Panc1 (cell line): ENCODE results near the gene SDC4. TPM values are rescaled to one million over a fixed set of nuclear protein-coding genes. Genes with fewer than 3 reads are reported as not detected.

ENCODE experiments used
- ATAC-seq: fragments of 200-7000 bp; cut with Tn5 transposase; 2 replicates; pipeline ENCODE4 v1.9.1; 2020; ENCODE audit warnings: mild to moderate bottlenecking, moderate library complexity
- BruUV-seq: library from RNA; stranded (reverse); fragments of 400-500 nt; replicated peaks from 2 replicates; lab custom pipeline; 2021; lab: Mats Ljungman, UMichigan
- CTCF ChIA-PET: fragments of 300-600 bp; sonication (Branson Sonifier 250); formaldehyde crosslinking; loops from one replicate; lab custom pipeline; 2022; ENCODE audit warnings: antibody characterized with exemption; lab: Charles Lee
- POLR2A ChIA-PET: fragments of 300-600 bp; sonication (Branson Sonifier 250); formaldehyde crosslinking; loops from one replicate; lab custom pipeline; 2022; ENCODE audit warnings: antibody characterized with exemption; lab: Charles Lee
- DNase-seq: peaks from one replicate; pipeline ENCODE4 v3.0.0-alpha.2; 2010; ENCODE audit warnings: low read depth, low spot score
- H3K27ac ChIP-seq: 2 replicates; pipeline ENCODE4 v1.5.1; 2011; ENCODE audit warnings: mild to moderate bottlenecking, low read length, inconsistent platforms
- H3K27me3 ChIP-seq: fragments of 200-500 bp; sonication (Bioruptor generic); 2 replicates; pipeline ENCODE4 v1.6.0; 2014; ENCODE audit warnings: low read length, inconsistent platforms; ENCODE audit not compliant: control insufficient read depth, insufficient read depth
- H3K36me3 ChIP-seq: fragments of 200-500 bp; sonication (Bioruptor generic); 2 replicates; pipeline ENCODE4 v1.5.1; 2014; ENCODE audit warnings: inconsistent platforms, mild to moderate bottlenecking, low read length, moderate library complexity; ENCODE audit not compliant: control insufficient read depth, insufficient read depth
- H3K4me1 ChIP-seq: 2 replicates; pipeline ENCODE4 v1.5.1; 2011; ENCODE audit warnings: inconsistent platforms, mild to moderate bottlenecking, low read length, moderate library complexity; ENCODE audit not compliant: control insufficient read depth, insufficient read depth
- H3K4me3 ChIP-seq, 2 experiments: 2 replicates each; pipeline ENCODE4 v1.5.1; 2011 to 2012; ENCODE audit warnings: low read depth in 2 of 2, low read length in 2 of 2, mild to moderate bottlenecking in 2 of 2, inconsistent platforms in 1 of 2, moderate library complexity in 1 of 2
- H3K9me3 ChIP-seq: fragments of 200-500 bp; sonication (Bioruptor generic); 2 replicates; pipeline ENCODE4 v1.5.1; 2014; ENCODE audit warnings: low read depth, mild to moderate bottlenecking, inconsistent platforms, low read length, moderate library complexity; ENCODE audit not compliant: control insufficient read depth, insufficient read depth
- POLR2AphosphoS5 ChIP-seq: IDR thresholded peaks from 2 replicates; pipeline ENCODE4 v1.6.1; 2012; ENCODE audit warnings: mild to moderate bottlenecking, low read depth, low read length, moderate library complexity
- SIN3A ChIP-seq: IDR thresholded peaks from 2 replicates; pipeline ENCODE4 v1.6.1; 2012; ENCODE audit warnings: low read depth, mild to moderate bottlenecking, low read length, moderate library complexity, borderline replicate concordance; ENCODE audit not compliant: insufficient read depth
- TCF7L2 ChIP-seq: IDR thresholded peaks from 2 replicates; pipeline ENCODE4 v1.6.1; 2011; ENCODE audit warnings: mild to moderate bottlenecking, low read depth, low read length, inconsistent platforms
- in situ Hi-C: cut with HindIII; loops from 2 replicates; pipeline ENCODE4 v1.10.0; 2016; ENCODE audit warnings: low sequenced_read_pairs, low pct_unique_long_range_greater_than_20kb
- intact Hi-C: fragments of 100-400 bp; cut with micrococcal nuclease; formaldehyde crosslinking; loops from one replicate; pipeline ENCODE4 v1.10.0; 2022; ENCODE audit not compliant: unreplicated experiment
- total RNA-seq: library from RNA; stranded (reverse); gene quantifications from one replicate; pipeline ENCODE4 v1.2.1, GENCODE V29; 2021; ENCODE audit not compliant: unreplicated experiment
- TF ChIP-seq, protein P1 (sequence below), 2 experiments: IDR thresholded peaks; 2 replicates each; pipeline ENCODE4 v1.6.1; 2011 to 2012; ENCODE audit warnings: low read depth in 2 of 2, control low read depth in 1 of 2, low read length in 1 of 2, mild to moderate bottlenecking in 1 of 2, moderate library complexity in 1 of 2; ENCODE audit not compliant: insufficient read depth in 1 of 2
- TF ChIP-seq, protein P2 (sequence below): fragments of 450-650 bp; IDR thresholded peaks from 2 replicates; pipeline ENCODE4 v1.5.1; 2017; ENCODE audit warnings: mild to moderate bottlenecking

SDC4 gene
- total RNA-seq, 1 experiment from 2014 or later: 93.3 TPM

DNA sequence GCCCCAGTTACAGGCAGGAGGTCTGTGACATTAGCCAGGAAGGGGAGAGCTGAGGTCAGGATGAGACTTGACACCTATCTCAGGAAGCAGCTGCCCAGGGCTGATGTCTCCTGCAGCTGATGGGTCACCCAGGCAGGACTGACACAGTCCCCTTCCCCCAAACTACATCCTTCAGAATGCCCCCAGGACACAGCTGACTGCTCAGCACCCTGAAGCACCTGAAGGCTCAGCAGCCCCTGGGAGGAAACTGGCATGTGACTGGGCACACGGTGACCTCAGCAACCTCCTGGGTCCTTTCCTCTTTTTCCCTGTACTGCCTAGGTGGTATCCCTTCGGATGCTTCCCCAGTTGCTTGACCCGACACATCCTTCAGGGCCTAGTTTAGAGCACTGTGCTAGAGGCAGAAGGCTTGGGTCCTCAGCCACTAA is 1.9 kb downstream of the SDC4 start:
- POLR2A ChIA-PET: no interaction called here
- H3K27me3 ChIP-seq: no peaks in the 10 kb centered on the region
- CTCF ChIA-PET: interaction anchor here (0.6 to 2.0 kb wide), 2 partner anchors 90 to 1352 kb away, joined by 3 to 7 read pairs; no protein-coding TSS in a partner anchor
- BruUV-seq: no TSS peak
- no peaks in the 10 kb centered on the region for H3K9me3 ChIP-seq
- peak overlapping the region; percentile 70 to 94 for H3K4me3 ChIP-seq
- intact Hi-C loops: no loop called here
- in situ Hi-C loops: no loop called here
- ATAC-seq (no peak), DNase-seq (no peak)
- peak overlapping the region; percentile 83 for H3K27ac ChIP-seq
- TF ChIP-seq, protein P1, sequence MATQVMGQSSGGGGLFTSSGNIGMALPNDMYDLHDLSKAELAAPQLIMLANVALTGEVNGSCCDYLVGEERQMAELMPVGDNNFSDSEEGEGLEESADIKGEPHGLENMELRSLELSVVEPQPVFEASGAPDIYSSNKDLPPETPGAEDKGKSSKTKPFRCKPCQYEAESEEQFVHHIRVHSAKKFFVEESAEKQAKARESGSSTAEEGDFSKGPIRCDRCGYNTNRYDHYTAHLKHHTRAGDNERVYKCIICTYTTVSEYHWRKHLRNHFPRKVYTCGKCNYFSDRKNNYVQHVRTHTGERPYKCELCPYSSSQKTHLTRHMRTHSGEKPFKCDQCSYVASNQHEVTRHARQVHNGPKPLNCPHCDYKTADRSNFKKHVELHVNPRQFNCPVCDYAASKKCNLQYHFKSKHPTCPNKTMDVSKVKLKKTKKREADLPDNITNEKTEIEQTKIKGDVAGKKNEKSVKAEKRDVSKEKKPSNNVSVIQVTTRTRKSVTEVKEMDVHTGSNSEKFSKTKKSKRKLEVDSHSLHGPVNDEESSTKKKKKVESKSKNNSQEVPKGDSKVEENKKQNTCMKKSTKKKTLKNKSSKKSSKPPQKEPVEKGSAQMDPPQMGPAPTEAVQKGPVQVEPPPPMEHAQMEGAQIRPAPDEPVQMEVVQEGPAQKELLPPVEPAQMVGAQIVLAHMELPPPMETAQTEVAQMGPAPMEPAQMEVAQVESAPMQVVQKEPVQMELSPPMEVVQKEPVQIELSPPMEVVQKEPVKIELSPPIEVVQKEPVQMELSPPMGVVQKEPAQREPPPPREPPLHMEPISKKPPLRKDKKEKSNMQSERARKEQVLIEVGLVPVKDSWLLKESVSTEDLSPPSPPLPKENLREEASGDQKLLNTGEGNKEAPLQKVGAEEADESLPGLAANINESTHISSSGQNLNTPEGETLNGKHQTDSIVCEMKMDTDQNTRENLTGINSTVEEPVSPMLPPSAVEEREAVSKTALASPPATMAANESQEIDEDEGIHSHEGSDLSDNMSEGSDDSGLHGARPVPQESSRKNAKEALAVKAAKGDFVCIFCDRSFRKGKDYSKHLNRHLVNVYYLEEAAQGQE (IDR thresholded peaks at IDR 0.05; ENCODE audit: insufficient read depth in 1 of 2, low read depth in 2 of 2, low read length in 1 of 2): no peak
- TF ChIP-seq POLR2AphosphoS5: no peak
- no peak for TF ChIP-seq TCF7L2
- TF ChIP-seq SIN3A: no peak
- TF ChIP-seq, protein P2, sequence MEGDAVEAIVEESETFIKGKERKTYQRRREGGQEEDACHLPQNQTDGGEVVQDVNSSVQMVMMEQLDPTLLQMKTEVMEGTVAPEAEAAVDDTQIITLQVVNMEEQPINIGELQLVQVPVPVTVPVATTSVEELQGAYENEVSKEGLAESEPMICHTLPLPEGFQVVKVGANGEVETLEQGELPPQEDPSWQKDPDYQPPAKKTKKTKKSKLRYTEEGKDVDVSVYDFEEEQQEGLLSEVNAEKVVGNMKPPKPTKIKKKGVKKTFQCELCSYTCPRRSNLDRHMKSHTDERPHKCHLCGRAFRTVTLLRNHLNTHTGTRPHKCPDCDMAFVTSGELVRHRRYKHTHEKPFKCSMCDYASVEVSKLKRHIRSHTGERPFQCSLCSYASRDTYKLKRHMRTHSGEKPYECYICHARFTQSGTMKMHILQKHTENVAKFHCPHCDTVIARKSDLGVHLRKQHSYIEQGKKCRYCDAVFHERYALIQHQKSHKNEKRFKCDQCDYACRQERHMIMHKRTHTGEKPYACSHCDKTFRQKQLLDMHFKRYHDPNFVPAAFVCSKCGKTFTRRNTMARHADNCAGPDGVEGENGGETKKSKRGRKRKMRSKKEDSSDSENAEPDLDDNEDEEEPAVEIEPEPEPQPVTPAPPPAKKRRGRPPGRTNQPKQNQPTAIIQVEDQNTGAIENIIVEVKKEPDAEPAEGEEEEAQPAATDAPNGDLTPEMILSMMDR: no peak
- peaks cover 63% of the 10 kb centered on the region for H3K4me1 ChIP-seq
- no peaks in the 10 kb centered on the region for H3K36me3 ChIP-seq

DNA sequence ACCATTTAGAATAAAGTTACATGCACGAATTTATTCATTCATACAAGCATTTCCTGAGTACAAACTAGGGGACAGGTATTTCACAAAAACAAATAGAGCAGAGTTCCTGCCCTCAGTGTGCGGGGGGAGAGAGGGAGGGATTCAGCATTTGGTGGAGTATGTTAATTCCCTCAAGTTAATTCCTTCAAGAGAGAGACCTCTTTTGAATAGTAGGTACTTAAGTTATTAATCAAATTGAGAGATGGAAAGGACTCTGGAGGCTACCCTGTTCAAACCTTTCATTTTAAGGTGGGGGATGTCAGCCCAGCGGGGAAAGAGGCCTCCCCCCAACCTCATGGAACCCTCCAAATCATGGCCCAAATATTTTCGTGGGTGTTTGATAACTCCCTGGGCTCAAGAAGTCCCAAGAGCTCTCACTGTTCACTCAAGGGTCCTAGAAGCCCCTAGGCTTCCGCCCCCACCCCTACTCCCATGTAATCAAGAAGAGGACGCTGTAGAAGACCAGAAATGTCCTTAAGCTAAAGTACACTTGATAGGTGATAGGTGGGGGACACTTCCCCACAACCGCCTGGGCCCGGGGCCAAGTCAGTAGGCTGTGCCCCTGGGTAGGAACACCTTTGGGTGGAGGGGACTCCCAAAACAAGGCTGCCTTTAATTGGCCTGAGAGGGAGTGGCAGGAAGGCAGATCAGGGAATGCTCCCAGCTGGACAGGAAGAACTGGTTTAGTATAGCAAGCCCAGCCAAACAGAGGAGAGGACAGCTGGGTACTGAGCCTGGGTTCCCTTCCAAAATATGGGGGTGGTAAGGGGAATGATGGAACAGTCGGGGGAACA is 2.9 kb downstream of the SDC4 start:
- in situ Hi-C loops: no loop called here
- H3K27me3 ChIP-seq: no peaks in the 10 kb centered on the region
- no peaks in the 10 kb centered on the region for H3K36me3 ChIP-seq
- intact Hi-C loops: no loop called here
- BruUV-seq: no TSS peak
- no peak for ATAC-seq
- DNase-seq: no peak
- CTCF ChIA-PET: no interaction called here
- peak overlapping the region; percentile 83 for H3K27ac ChIP-seq
- no peaks in the 10 kb centered on the region for H3K9me3 ChIP-seq
- H3K4me3 ChIP-seq: peak overlapping the region; percentile 70 to 94
- POLR2A ChIA-PET: interaction anchor here (0.6 kb wide), 1 partner anchor 13 kb away, joined by 5 read pairs; no protein-coding TSS in a partner anchor
- TF ChIP-seq, protein P2: no peak
- TF ChIP-seq, protein P1 (IDR thresholded peaks at IDR 0.05; ENCODE audit: insufficient read depth in 1 of 2, low read depth in 2 of 2, low read length in 1 of 2): no peak
- TF ChIP-seq TCF7L2: no peak
- peak; percentile 34; the same call in 1 of the 2 replicates for TF ChIP-seq POLR2AphosphoS5
- TF ChIP-seq SIN3A: no peak
- H3K4me1 ChIP-seq: peaks cover 73% of the 10 kb centered on the region
